IMR-90 (cell line): ENCODE data around the gene PLP1. TPM values are rescaled to one million over a fixed set of nuclear protein-coding genes. Genes with fewer than 3 reads are reported as not detected.

Experiments used
- ATAC-seq: fragments of 200-7000 bp; cut with Tn5 transposase; 2 replicates; pipeline ENCODE4 v1.9.1; 2020; ENCODE audit warnings: low read depth, mild to moderate bottlenecking, moderate library complexity
- BruUV-seq: library from RNA; stranded (reverse); fragments of 400-500 nt; replicated peaks from 2 replicates; lab custom pipeline; 2021; lab: Mats Ljungman, UMichigan
- CTCF ChIA-PET: fragments of 300-600 bp; formaldehyde crosslinking; extraction: SDS; loops from one replicate; lab custom pipeline; 2021; ENCODE audit warnings: antibody characterized with exemption; lab: Yijun Ruan, JAX
- POLR2A ChIA-PET: fragments of 300-600 bp; sonication (Branson Sonifier 250); formaldehyde crosslinking; loops from one replicate; lab custom pipeline; 2022; ENCODE audit warnings: antibody characterized with exemption; ENCODE audit not compliant: unreplicated experiment; lab: Charles Lee
- DNase-seq: peaks from one replicate; pipeline ENCODE4 v3.0.0; 2013
- H2AFZ ChIP-seq: replicated peaks from 2 replicates; pipeline ENCODE3; 2013; ENCODE audit warnings: low read length, mild to moderate bottlenecking; ENCODE audit not compliant: poor library complexity
- H2AK5ac ChIP-seq: 2 replicates; pipeline ENCODE4 v1.6.1; 2013; ENCODE audit warnings: low read depth, low read length, inconsistent platforms
- H2AK9ac ChIP-seq: replicated peaks from 2 replicates; pipeline ENCODE3; 2013; ENCODE audit warnings: mild to moderate bottlenecking, low read depth, low read length, moderate library complexity; ENCODE audit not compliant: poor library complexity
- H2BK120ac ChIP-seq: 2 replicates; pipeline ENCODE4 v1.6.1; 2013; ENCODE audit warnings: low read depth, low read length, inconsistent platforms
- H2BK15ac ChIP-seq: 3 replicates; pipeline ENCODE4 v1.6.1; 2013; ENCODE audit warnings: low read depth, low read length, inconsistent platforms
- H2BK20ac ChIP-seq: 2 replicates; pipeline ENCODE4 v1.6.1; 2013; ENCODE audit warnings: low read depth, mild to moderate bottlenecking, inconsistent platforms, low read length, moderate library complexity
- H2BK5ac ChIP-seq: 2 replicates; pipeline ENCODE4 v1.6.1; 2013; ENCODE audit warnings: mild to moderate bottlenecking, low read depth, low read length, inconsistent platforms; ENCODE audit not compliant: poor library complexity, severe bottlenecking
- H3K14ac ChIP-seq: replicated peaks from 2 replicates; pipeline ENCODE4 v1.6.1; 2013; ENCODE audit warnings: low read depth, low read length, inconsistent platforms
- H3K18ac ChIP-seq: 2 replicates; pipeline ENCODE4 v1.6.1; 2013; ENCODE audit warnings: low read depth, low read length, control low read depth
- H3K23ac ChIP-seq: 2 replicates; pipeline ENCODE4 v1.6.1; 2013; ENCODE audit warnings: low read depth, low read length, inconsistent platforms
- H3K27ac ChIP-seq: 2 replicates; pipeline ENCODE4 v1.5.1; 2013; ENCODE audit warnings: mild to moderate bottlenecking, control low read depth, low read length; ENCODE audit not compliant: insufficient read depth
- H3K27me3 ChIP-seq: 2 replicates; pipeline ENCODE4 v1.6.1; 2013; ENCODE audit warnings: low read length; ENCODE audit not compliant: control insufficient read depth, insufficient read depth
- H3K36me3 ChIP-seq: 2 replicates; pipeline ENCODE4 v1.6.1; 2013; ENCODE audit warnings: low read length, mixed read lengths; ENCODE audit not compliant: control insufficient read depth, insufficient read depth
- H3K4ac ChIP-seq: 2 replicates; pipeline ENCODE4 v1.6.1; 2013; ENCODE audit warnings: low read depth, low read length, inconsistent platforms
- H3K4me1 ChIP-seq: 2 replicates; pipeline ENCODE4 v1.6.1; 2013; ENCODE audit warnings: low read length, mixed read lengths; ENCODE audit not compliant: control insufficient read depth, insufficient read depth
- H3K4me2 ChIP-seq: 2 replicates; pipeline ENCODE4 v1.6.1; 2013; ENCODE audit warnings: low read depth, mild to moderate bottlenecking, control low read depth, low read length, moderate library complexity
- H3K4me3 ChIP-seq: 2 replicates; pipeline ENCODE4 v1.5.1; 2013; ENCODE audit warnings: low read depth, mild to moderate bottlenecking, control low read depth, low read length, moderate library complexity; ENCODE audit not compliant: insufficient read depth
- H3K56ac ChIP-seq: 2 replicates; pipeline ENCODE4 v1.6.1; 2013; ENCODE audit warnings: low read length, inconsistent platforms; ENCODE audit not compliant: insufficient read depth; ENCODE audit errors: extremely low read depth
- H3K79me1 ChIP-seq, 2 experiments: 2 replicates each; pipeline ENCODE4 v1.6.1; 2013; ENCODE audit warnings: low read length in 2 of 2, inconsistent platforms in 1 of 2, low read depth in 1 of 2
- H3K9ac ChIP-seq: 2 replicates; pipeline ENCODE4 v1.6.1; 2013; ENCODE audit warnings: low read depth, low read length, control low read depth
- H3K9me1 ChIP-seq: 2 replicates; pipeline ENCODE4 v1.6.1; 2013; ENCODE audit warnings: low read length, inconsistent platforms; ENCODE audit not compliant: insufficient read depth
- H3K9me3 ChIP-seq: 2 replicates; pipeline ENCODE4 v1.6.1; 2013; ENCODE audit warnings: low read length; ENCODE audit not compliant: control insufficient read depth, insufficient read depth
- H4K20me1 ChIP-seq: 2 replicates; pipeline ENCODE4 v1.6.1; 2013; ENCODE audit warnings: low read length, inconsistent platforms; ENCODE audit not compliant: insufficient read depth
- H4K5ac ChIP-seq: 2 replicates; pipeline ENCODE4 v1.6.1; 2013; ENCODE audit warnings: mild to moderate bottlenecking, low read depth, low read length, control low read depth
- H4K8ac ChIP-seq, 2 experiments: 2 replicates each; pipeline ENCODE4 v1.6.1; 2013; ENCODE audit warnings: low read depth in 2 of 2, low read length in 2 of 2, control low read depth in 1 of 2, inconsistent platforms in 1 of 2
- H4K91ac ChIP-seq: 2 replicates; pipeline ENCODE4 v1.6.1; 2013; ENCODE audit warnings: low read depth, low read length, inconsistent platforms; ENCODE audit not compliant: insufficient read depth
- BHLHE40 ChIP-seq: fragments of 150-350 bp; IDR thresholded peaks from 2 replicates; pipeline ENCODE4 v1.6.1; 2016; ENCODE audit warnings: mild to moderate bottlenecking, low read depth, low read length
- CEBPB ChIP-seq: IDR thresholded peaks from 2 replicates; pipeline ENCODE4 v1.6.1; 2012; ENCODE audit warnings: low read depth, low read length, improper control_type of control experiment
- CHD1 ChIP-seq: IDR thresholded peaks from 2 replicates; pipeline ENCODE4 v1.6.1; 2012; ENCODE audit warnings: low read depth, low read length, improper control_type of control experiment
- CTCF ChIP-seq: conservative IDR thresholded peaks from 2 replicates; pipeline ENCODE4 v1.5.1; 2012; ENCODE audit warnings: mild to moderate bottlenecking, low read depth, low read length, improper control_type of control experiment
- FOS ChIP-seq: fragments of 150-350 bp; IDR thresholded peaks from 2 replicates; pipeline ENCODE4 v1.6.1; 2016; ENCODE audit warnings: low read depth, low read length
- MAFK ChIP-seq: IDR thresholded peaks from 2 replicates; pipeline ENCODE4 v1.6.1; 2012; ENCODE audit warnings: low read depth, low read length, improper control_type of control experiment
- MAZ ChIP-seq: IDR thresholded peaks from 2 replicates; pipeline ENCODE4 v1.6.1; 2012; ENCODE audit warnings: low read depth, mild to moderate bottlenecking, low read length, improper control_type of control experiment, moderate library complexity, borderline replicate concordance
- MXI1 ChIP-seq: IDR thresholded peaks from 2 replicates; pipeline ENCODE4 v1.6.1; 2012; ENCODE audit warnings: low read depth, mild to moderate bottlenecking, low read length, moderate library complexity, borderline replicate concordance
- NFE2L2 ChIP-seq: fragments of 150-350 bp; IDR thresholded peaks from 2 replicates; pipeline ENCODE4 v1.6.1; 2016; ENCODE audit warnings: low read depth, mild to moderate bottlenecking, low read length
- POLR2A ChIP-seq: IDR thresholded peaks from 2 replicates; pipeline ENCODE4 v1.6.1; 2012; ENCODE audit warnings: mild to moderate bottlenecking, low read depth, low read length
- RAD21 ChIP-seq: IDR thresholded peaks from 2 replicates; pipeline ENCODE4 v1.6.1; 2012; ENCODE audit warnings: low read length, improper control_type of control experiment
- RCOR1 ChIP-seq: IDR thresholded peaks from 2 replicates; pipeline ENCODE4 v1.6.1; 2012; ENCODE audit warnings: mild to moderate bottlenecking, low read length, improper control_type of control experiment; ENCODE audit not compliant: insufficient replicate concordance
- RFX5 ChIP-seq: IDR thresholded peaks from 2 replicates; pipeline ENCODE4 v1.8.0; 2012; ENCODE audit warnings: low read depth, mild to moderate bottlenecking, low read length, moderate library complexity
- SMC3 ChIP-seq: fragments of 150-350 bp; IDR thresholded peaks from 2 replicates; pipeline ENCODE4 v1.6.1; 2016; ENCODE audit warnings: low read depth, mild to moderate bottlenecking, antibody characterized with exemption, low read length, moderate library complexity
- USF2 ChIP-seq: fragments of 150-350 bp; IDR thresholded peaks from 2 replicates; pipeline ENCODE4 v1.6.1; 2017; ENCODE audit warnings: mild to moderate bottlenecking, antibody characterized with exemption, low read length, low read depth
- WGBS, 2 experiments: methylation state at CpG; one replicate each; pipeline versions ENCODE4 v1.1.5 to v1.1.7; 2013; ENCODE audit warnings: missing lambda C conversion rate in 2 of 2; ENCODE audit not compliant: insufficient read length in 1 of 2; ENCODE audit errors: extremely low coverage in 2 of 2; 5-methylcytosine and 5-hydroxymethylcytosine counted together
- dilution Hi-C: fragments of 300-500 bp; cut with HindIII; formaldehyde crosslinking; loops from one replicate; pipeline ENCODE4 v1.14.3; 2018; ENCODE audit warnings: low sequenced_read_pairs; ENCODE audit not compliant: unreplicated experiment
- in situ Hi-C: fragments of 300-500 bp; cut with MboI; formaldehyde crosslinking; loops from 3 replicates; pipeline ENCODE4 v1.14.3; 2019; ENCODE audit warnings: low sequenced_read_pairs, inconsistent platforms, mixed read lengths
- intact Hi-C: fragments of 100-400 bp; cut with micrococcal nuclease; formaldehyde crosslinking; loops from 2 replicates; pipeline ENCODE4 v1.10.0; 2022
- polyA plus RNA-seq, 3 experiments: library from polyadenylated mRNA; depleted of rRNA; stranded (reverse); fragments of >200 nt; gene quantifications; 2 replicates each; pipeline ENCODE4 v1.2.3, GENCODE V29; 2012; ENCODE audit warnings: low replicate concordance in 1 of 3
- total RNA-seq: library from RNA; depleted of rRNA; stranded (reverse); fragments of >200 nt; gene quantifications from 2 replicates; pipeline ENCODE4 v1.2.3, GENCODE V29; 2012
- TF ChIP-seq, protein P1 (sequence below): fragments of 150-350 bp; IDR thresholded peaks from 2 replicates; pipeline ENCODE4 v1.6.1; 2016; ENCODE audit warnings: low read depth, mild to moderate bottlenecking, low read length, moderate library complexity, borderline replicate concordance

Gene PLP1
- total and polyA plus RNA-seq, 2 of the 4 experiments (the other 2 are of a cell fraction): 0.18 to 0.62 TPM

GRCh38 chrX:103781062-103781402, 4.4 kb downstream of the PLP1 start:
- no peak overlapping the region for H2AFZ ChIP-seq
- BruUV-seq: no TSS peak
- DNase-seq: no peak
- no peak overlapping the region for H2BK120ac ChIP-seq
- no peak for ATAC-seq
- H2BK20ac ChIP-seq: no peak overlapping the region
- H3K4me3 ChIP-seq: no peak overlapping the region
- in situ Hi-C loops: no loop called here
- H4K5ac ChIP-seq: no peak overlapping the region
- no peak overlapping the region for H3K14ac ChIP-seq
- no peaks in the 10 kb centered on the region for H3K36me3 ChIP-seq
- H2AK5ac ChIP-seq: no peak overlapping the region
- H4K91ac ChIP-seq: no peak overlapping the region
- H3K27me3 ChIP-seq: peaks cover 28% of the 10 kb centered on the region
- WGBS, 2 experiments: no CpG with 5 or more reads among the region's 4 CpGs
- H2BK15ac ChIP-seq: no peak overlapping the region
- no peak for TF ChIP-seq SMC3
- TF ChIP-seq RAD21: no peak
- TF ChIP-seq MAFK: no peak
- no peak for TF ChIP-seq RFX5
- TF ChIP-seq CTCF: no peak
- TF ChIP-seq FOS: no peak
- no peak for TF ChIP-seq MXI1
- TF ChIP-seq, protein P1, sequence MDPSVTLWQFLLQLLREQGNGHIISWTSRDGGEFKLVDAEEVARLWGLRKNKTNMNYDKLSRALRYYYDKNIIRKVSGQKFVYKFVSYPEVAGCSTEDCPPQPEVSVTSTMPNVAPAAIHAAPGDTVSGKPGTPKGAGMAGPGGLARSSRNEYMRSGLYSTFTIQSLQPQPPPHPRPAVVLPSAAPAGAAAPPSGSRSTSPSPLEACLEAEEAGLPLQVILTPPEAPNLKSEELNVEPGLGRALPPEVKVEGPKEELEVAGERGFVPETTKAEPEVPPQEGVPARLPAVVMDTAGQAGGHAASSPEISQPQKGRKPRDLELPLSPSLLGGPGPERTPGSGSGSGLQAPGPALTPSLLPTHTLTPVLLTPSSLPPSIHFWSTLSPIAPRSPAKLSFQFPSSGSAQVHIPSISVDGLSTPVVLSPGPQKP: no peak
- no peak for TF ChIP-seq NFE2L2
- no peak for TF ChIP-seq MAZ
- no peak for TF ChIP-seq CEBPB
- no peak for TF ChIP-seq RCOR1
- no peak for TF ChIP-seq POLR2A
- no peak for TF ChIP-seq CHD1
- no peak for TF ChIP-seq BHLHE40
- no peak for TF ChIP-seq USF2
- H2AK9ac ChIP-seq: no peak overlapping the region
- no peak overlapping the region for H3K18ac ChIP-seq
- H3K27ac ChIP-seq: no peak overlapping the region
- H3K4me1 ChIP-seq: no peaks in the 10 kb centered on the region
- H3K56ac ChIP-seq: no peak overlapping the region
- no peak overlapping the region for H4K8ac ChIP-seq
- ChIA-PET CTCF (no interaction called here), POLR2A (no interaction called here)
- no peaks in the 10 kb centered on the region for H3K9me3 ChIP-seq
- H3K23ac ChIP-seq: no peak overlapping the region
- no peaks in the 10 kb centered on the region for H3K79me1 ChIP-seq
- H3K9me1 ChIP-seq: no peaks in the 10 kb centered on the region
- no peak overlapping the region for H3K4me2 ChIP-seq
- dilution Hi-C loops: no loop called here
- H2BK5ac ChIP-seq: no peak overlapping the region
- no peaks in the 10 kb centered on the region for H4K20me1 ChIP-seq
- intact Hi-C loops: no loop called here
- H3K9ac ChIP-seq: no peak overlapping the region
- H3K4ac ChIP-seq: no peak overlapping the region
